LNCAP (cell line): ENCODE measurements around the gene NID1.

Source experiments
- CTCF ChIP-seq: fragments of 450-650 bp; IDR thresholded peaks from 2 replicates; pipeline ENCODE4 v1.5.1; 2017; ENCODE audit warnings: mild to moderate bottlenecking

NID1 gene

GRCh38 chr1:236000781-236001180, 64.1 kb downstream of the NID1 start:
- TF ChIP-seq CTCF: no peak

DNA sequence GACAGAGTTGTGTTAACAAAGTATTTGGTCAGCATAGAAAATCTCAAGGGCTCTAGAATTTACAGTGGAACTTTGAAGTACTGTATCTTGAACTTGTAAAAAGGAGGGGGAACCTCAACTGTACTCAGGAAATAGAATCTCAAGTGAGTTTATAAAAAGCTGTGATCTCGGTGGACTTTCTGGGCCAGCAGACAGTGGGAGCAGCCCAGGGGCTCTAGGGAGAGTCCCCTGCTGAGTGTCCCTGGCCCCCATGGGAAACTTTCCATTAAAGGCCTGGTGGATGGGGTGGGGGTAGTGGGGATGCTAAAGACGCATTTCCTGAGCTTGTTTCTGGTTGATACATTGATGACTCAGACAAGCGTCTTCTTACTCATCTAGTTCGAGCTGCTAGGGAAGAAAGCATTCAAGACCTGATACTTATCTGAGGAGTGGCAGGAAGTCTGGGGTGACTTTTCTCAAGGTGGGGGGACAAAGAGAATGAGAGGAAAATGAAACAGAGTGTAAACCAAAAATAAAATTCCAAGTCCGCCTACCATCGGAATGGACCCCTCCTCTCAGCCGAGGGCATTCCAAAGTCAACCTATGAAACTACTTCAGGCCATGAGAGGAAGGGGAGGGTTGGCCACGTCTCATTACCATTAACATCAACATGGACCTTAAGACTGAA, 65.5 kb downstream of the NID1 start:
- TF ChIP-seq CTCF: no peak

DNA sequence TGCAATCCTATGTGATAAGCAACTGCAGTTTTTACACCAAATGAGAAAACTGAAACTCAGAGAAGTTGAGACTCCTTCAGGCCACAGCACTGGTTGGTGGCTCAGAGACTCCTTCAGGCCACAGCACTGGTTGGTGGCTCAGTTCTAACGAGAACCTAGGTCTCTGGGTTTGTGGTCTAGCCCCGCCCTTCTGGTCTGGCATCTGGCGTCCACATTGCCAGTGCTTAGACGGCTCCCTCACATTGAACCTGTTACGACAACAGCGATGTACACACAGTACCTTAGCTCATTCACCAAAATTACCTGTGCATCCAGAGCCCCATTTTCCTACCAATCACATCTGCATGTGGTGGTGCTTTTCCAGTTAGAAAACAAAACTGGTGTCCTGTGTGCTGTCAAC, 66.1 kb downstream of the NID1 start:
- no peak for TF ChIP-seq CTCF

GRCh38 chr1:235997931-235998330, 67.0 kb downstream of the NID1 start:
- TF ChIP-seq CTCF: no peak

- TF ChIP-seq CTCF: no peak
Measured at GRCh38 chr1:235997049-235997448, 67.8 kb downstream of the NID1 start.

- TF ChIP-seq CTCF: no peak
Measured at GRCh38 chr1:235996048-235996785, 68.7 kb downstream of the NID1 start.

DNA sequence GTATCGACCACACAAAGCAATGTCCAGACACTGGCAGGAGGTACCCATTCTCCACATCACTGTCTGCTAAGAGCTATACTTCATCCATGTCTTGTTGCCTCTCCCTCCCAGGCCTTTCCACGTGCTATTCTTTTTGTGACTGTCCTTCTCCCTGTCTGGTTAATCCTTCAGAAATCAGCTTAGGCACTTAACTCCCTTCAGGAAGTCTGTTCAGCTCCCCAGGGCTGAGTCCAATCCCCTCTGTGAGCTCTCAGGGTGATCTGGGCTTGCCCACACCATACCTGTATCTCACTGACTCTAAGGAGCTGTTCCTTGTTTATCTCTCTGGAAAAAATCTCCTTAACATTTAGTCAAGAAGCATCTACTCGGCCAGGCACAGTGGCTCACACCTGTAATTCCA, 69.4 kb downstream of the NID1 start:
- no peak for TF ChIP-seq CTCF
